NCI-H1417 (cell line): Measurements from ENCODE around the gene GPRIN3.
A peak's percentile ranks its signal among the peaks of the same experiment; 100 is the strongest.
"Not testable (repeated sequence)": the region's sequence is repeated elsewhere in the genome, so short reads cannot be mapped to it uniquely, and the experiment has no call there.

Experiments used
- DNase-seq, 3 experiments: peaks; one replicate each; lab custom pipeline; 2025; lab: John Stamatoyannopoulos, UW

Gene GPRIN3

GRCh38 chr4:89256203-89256800 lies 51.3 kb downstream of the GPRIN3 start:
- peak in 1 of 3 experiments; percentile 47 for DNase-seq

GRCh38 chr4:89254847-89255246 lies 52.8 kb downstream of the GPRIN3 start:
- peak in 2 of 3 experiments; percentile 15 to 18 for DNase-seq

- not testable (repeated sequence) for DNase-seq
Measured at GRCh38 chr4:89254347-89254746, 53.3 kb downstream of the GPRIN3 start.

- no peak for DNase-seq
Measured at GRCh38 chr4:89253935-89254334, 53.7 kb downstream of the GPRIN3 start.

DNA sequence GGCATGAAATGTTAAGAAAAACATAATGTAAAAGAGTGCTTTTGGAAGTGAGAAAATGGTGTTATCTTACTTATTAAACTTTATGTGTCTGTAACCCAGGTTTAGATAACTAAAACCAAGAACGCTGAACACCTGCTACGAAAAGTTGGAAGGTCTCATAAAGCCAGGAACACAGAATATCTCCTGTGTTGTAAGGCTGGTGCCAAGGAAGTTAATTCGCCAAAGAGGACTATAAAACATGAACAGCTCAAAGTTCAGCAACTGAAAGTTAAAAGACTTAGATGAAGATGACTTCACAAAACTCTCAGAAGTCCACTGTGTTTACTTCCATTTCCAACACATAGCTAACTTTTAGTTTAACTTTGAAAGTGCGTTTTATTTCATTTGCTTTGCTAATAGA lies 54.3 kb downstream of the GPRIN3 start:
- DNase-seq: no peak

GRCh38 chr4:89251396-89251795 lies 56.2 kb downstream of the GPRIN3 start:
- DNase-seq: no peak

GRCh38 chr4:89249716-89250361 lies 57.8 kb downstream of the GPRIN3 start:
- DNase-seq: peak; percentile 59 to 78 (median 73)

- DNase-seq: peak; percentile 30 to 74 (median 69)
Measured at GRCh38 chr4:89249313-89249712, 58.3 kb downstream of the GPRIN3 start.

GRCh38 chr4:89248879-89249281 lies 58.7 kb downstream of the GPRIN3 start:
- peak; percentile 68 to 97 (median 88) for DNase-seq

DNA sequence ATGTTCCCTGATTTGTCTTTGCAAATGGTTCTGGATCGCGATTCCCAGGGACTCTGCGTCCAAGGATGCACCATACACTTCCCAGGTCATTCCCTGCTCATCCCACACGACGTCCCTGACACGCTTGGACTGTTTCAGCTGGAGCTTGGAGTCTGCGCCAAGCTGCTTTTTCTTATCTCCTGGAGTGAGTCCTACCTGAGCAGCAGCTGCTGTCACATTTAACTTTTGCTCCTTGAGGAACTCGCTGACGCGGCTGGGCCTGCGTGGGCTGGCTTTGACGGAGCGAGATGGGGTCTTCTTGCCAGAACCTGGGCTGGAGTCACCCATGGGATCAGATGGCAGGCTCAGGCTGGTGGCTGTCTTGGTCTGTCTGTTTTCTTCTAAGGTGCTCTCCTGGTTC lies 59.6 kb downstream of the GPRIN3 start:
- peak in 2 of 3 experiments; percentile 23 to 34 for DNase-seq

DNA sequence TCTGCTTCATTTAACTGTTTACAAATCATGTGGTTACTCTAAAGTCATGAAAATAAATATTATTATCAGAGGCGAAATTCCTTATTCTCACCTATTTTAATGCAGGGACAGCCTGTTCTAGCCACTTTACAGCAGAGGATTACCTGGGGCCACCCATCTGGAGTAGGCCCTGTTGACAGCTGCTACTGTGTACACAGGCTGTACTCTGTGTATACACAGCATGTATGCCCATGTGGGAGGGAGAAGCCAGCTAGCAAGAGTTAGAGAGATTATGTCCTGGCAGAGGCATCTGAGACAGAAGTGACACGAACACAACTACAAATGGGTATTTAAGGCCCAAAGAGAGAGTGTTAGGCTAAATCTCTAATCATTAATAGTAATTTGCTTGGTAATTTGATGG lies 62.1 kb downstream of the GPRIN3 start:
- DNase-seq: peak; percentile 10 to 84 (median 52)

DNA sequence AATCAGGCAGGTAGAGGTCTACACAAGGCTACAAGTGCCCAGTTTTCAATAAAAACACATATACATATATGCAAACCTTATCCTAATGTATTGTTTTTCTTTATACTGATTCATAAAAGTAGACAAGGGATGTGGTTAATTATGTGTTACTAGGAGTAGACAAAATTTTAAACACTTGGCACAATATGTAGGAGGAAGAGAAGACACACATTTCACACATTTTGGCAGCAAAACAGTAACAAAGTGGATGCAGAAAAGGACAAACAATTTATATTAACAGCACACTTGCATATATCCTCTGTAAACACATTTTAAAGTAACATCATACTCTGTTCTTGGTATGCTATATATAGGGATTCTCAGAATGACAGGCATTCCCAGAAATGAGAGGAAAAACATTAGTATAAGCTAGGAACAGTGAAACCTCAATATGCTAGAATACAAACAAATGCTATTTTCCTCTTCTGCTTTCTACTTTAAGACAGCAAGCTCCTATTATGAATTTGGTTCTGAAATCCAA lies 63.8 kb downstream of the GPRIN3 start:
- no peak for DNase-seq

- peak in 2 of 3 experiments; percentile 53 to 92 for DNase-seq
Measured at GRCh38 chr4:89242864-89243732, 64.5 kb downstream of the GPRIN3 start.

- DNase-seq: peak in 1 of 3 experiments; percentile 28
Measured at GRCh38 chr4:89242216-89242615, 65.4 kb downstream of the GPRIN3 start.

- no peak for DNase-seq
Measured at GRCh38 chr4:89230271-89230670, 77.3 kb downstream of the GPRIN3 start.

DNA sequence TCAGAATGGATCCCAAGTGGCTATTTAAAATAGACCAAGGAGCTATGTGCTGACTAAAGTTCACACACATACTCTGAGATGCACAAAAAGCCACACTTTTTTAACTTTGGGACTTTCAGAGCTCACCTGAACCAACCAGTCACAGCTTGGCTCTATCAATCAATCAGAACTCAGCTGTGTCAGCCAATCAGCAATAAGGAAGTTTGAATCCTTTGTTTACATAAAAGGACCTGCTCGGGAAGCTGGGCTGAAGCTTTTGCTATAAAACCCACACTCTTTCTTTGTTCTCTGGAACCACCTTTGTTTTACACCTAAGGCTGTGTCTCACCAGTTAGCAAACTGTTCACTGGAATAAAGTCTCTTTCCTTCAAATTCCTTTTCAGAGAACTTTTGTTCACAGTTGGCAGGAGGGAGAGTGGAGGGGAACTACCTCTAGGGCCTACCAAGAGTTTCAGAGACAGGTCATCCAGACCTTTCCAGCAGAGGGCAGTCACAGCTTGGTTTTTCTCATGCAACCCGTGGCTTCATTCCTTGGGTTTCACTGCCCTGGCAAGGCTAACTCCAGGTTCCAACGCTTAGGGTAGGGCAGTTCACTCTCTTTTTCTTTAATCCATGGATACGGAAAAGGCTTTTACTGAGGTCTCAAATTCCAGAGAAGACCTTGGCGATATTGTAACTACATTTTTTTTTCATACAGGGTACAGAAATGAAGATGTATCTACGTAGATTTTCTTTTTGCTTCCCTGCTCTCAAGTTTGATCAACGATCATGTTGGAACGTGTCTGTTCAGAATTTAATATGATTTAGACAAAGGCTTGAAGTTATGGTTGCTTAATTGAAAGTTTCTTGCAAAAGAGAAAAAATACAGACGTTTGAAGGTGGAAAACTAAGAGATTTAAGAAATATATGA lies 80.7 kb downstream of the GPRIN3 start:
- DNase-seq: peak; percentile 71 to 91 (median 84)

DNA sequence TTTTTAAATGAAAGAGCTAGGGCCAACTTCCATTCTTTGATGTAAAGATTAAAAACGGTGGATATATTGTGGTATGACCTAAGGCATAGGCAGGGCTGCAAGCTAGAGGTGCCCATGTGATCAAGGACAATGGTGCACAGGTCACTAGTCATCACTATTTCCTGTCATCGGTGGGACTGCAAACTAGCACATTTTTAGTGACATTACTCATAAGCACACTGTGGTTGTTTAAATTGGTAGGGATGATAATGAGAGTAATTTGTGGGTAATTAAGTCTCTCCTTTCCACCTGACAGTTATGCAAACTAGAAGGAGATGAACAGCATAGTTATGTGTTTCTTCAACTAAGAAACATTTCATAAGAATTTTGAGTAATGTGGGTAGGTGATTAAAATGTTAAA lies 85.4 kb downstream of the GPRIN3 start:
- peak in 1 of 3 experiments; percentile 38 for DNase-seq

DNA sequence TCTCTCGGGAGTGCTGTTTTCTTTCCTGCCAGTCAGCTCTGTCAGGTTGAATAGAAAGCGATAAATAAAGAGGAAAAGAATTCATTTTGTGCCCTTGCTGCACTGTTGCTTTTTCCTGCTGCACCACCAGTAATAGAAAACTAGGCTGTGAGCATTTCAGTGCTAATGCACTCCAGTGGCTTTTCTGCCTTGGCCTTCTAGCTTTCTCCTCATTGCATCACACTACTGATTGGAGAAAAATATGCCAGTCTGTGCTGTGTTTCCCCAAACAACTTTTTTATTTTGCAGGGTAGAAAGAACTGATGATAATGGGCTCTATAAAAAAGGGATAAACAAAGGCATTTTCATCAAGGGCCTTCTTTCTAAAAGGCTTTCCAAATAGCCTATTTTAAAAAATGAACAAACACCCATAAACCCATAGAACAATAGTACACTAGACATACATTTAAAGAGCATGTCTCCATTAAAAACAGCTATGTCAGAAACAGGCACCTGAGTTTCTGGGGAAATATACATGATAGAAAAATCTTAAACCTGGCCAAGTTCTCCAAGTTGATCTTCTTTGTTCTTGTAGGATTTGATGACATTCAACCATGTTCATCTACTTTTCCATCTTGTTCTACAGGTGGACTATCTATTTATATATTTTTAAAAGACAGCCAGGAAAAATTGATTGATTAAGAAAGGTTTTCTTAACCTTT lies 86.3 kb downstream of the GPRIN3 start:
- no peak for DNase-seq

- DNase-seq: no peak
Measured at GRCh38 chr4:89218587-89218986, 89.0 kb downstream of the GPRIN3 start.

DNA sequence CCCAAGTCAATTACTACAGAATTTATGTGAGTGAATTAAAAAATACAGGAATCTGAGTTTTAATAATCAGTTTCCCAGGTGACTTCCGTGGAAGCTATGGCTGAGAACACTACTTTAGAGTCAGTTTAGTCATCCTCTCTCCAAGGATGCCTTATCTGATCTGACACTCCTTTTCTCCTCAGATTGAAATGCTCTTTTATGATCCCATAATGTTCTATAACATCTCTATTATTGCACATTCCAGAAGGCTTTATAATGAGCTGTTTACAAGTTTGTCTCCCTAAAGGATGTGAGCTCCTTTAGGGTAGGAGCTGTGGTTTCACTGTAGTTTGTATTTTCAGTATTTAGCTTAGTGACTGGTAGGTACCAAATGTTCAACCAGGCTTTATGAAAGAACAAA lies 90.0 kb downstream of the GPRIN3 start:
- no peak for DNase-seq

- peak in 2 of 3 experiments; percentile 16 to 37 for DNase-seq
Measured at GRCh38 chr4:89216866-89217265, 90.7 kb downstream of the GPRIN3 start.
